DND-41 (cell line): ENCODE measurements around the gene CNTN6.

ENCODE experiments used
- EZH2 ChIP-seq: IDR thresholded peaks from 3 replicates; pipeline ENCODE4 v1.6.1; 2012; ENCODE audit warnings: borderline replicate concordance, low read depth, mild to moderate bottlenecking, moderate library complexity, low read length, inconsistent platforms; ENCODE audit not compliant: severe bottlenecking
- TF ChIP-seq, protein P1 (sequence below): IDR thresholded peaks from 2 replicates; pipeline ENCODE4 v1.5.1; 2012; ENCODE audit warnings: borderline replicate concordance, low read length, moderate library complexity, mild to moderate bottlenecking; ENCODE audit not compliant: poor library complexity, severe bottlenecking; ENCODE audit errors: extremely low read depth

- TF ChIP-seq, protein P1, sequence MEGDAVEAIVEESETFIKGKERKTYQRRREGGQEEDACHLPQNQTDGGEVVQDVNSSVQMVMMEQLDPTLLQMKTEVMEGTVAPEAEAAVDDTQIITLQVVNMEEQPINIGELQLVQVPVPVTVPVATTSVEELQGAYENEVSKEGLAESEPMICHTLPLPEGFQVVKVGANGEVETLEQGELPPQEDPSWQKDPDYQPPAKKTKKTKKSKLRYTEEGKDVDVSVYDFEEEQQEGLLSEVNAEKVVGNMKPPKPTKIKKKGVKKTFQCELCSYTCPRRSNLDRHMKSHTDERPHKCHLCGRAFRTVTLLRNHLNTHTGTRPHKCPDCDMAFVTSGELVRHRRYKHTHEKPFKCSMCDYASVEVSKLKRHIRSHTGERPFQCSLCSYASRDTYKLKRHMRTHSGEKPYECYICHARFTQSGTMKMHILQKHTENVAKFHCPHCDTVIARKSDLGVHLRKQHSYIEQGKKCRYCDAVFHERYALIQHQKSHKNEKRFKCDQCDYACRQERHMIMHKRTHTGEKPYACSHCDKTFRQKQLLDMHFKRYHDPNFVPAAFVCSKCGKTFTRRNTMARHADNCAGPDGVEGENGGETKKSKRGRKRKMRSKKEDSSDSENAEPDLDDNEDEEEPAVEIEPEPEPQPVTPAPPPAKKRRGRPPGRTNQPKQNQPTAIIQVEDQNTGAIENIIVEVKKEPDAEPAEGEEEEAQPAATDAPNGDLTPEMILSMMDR = no peak
- TF ChIP-seq EZH2 = no peak
Measured at GRCh38 chr3:1232276-1232675, 139.5 kb downstream of the CNTN6 start.
